A549 (cell line): ENCODE measurements around the gene TBC1D22A.

ENCODE experiments used
- CBX2 ChIP-seq: fragments of 200-600 bp; sonication (generic); IDR thresholded peaks from 2 replicates; pipeline ENCODE4 v1.6.1; 2016; ENCODE audit warnings: low read depth, mild to moderate bottlenecking, borderline replicate concordance
- CTCF ChIP-seq: fragments of >200 bp; sonication (Bioruptor Twin); formaldehyde crosslinking; IDR thresholded peaks from 3 replicates; pipeline ENCODE4 v1.5.1; 2016
- EP300 ChIP-seq, 2 experiments: fragments of >200 bp; sonication (Bioruptor Twin); formaldehyde crosslinking; IDR thresholded peaks; 2 replicates in 1 of 2; 3 replicates in 1 of 2; pipeline ENCODE4 v1.6.1; 2016 to 2017
- FOSL2 ChIP-seq, 2 experiments: fragments of 450-650 bp in 1 of 2; fragments of >200 bp in 1 of 2; sonication (Bioruptor Twin) in 1 of 2; formaldehyde crosslinking; IDR thresholded peaks; 2 replicates each; pipeline versions ENCODE4 v1.5.0 to v1.6.1; 2016 to 2020; ENCODE audit warnings: mild to moderate bottlenecking in 1 of 2, moderate library complexity in 1 of 2
- GATA3 ChIP-seq: IDR thresholded peaks from 2 replicates; pipeline ENCODE4 v1.6.1; 2012; ENCODE audit warnings: borderline replicate concordance
- MAFK ChIP-seq: fragments of 450-650 bp; IDR thresholded peaks from 2 replicates; pipeline ENCODE4 v1.6.1; 2014; ENCODE audit not compliant: partially characterized antibody
- NR3C1 ChIP-seq: fragments of >200 bp; sonication (Bioruptor Twin); formaldehyde crosslinking; IDR thresholded peaks from 3 replicates; pipeline ENCODE4 v1.6.1; 2017
- POLR2A ChIP-seq: IDR thresholded peaks from 2 replicates; pipeline ENCODE4 v1.6.1; 2012; ENCODE audit warnings: mild to moderate bottlenecking, low read length
- POLR2AphosphoS2 ChIP-seq: conservative IDR thresholded peaks from 2 replicates; pipeline ENCODE4 v1.6.1; 2012; ENCODE audit warnings: low read length, improper control_type of control experiment, inconsistent platforms
- RNF2 ChIP-seq: fragments of 200-600 bp; sonication (generic); IDR thresholded peaks from 2 replicates; pipeline ENCODE4 v1.6.1; 2016; ENCODE audit warnings: low read depth, mild to moderate bottlenecking, antibody characterized with exemption, moderate library complexity, borderline replicate concordance
- SMC3 ChIP-seq: fragments of >200 bp; sonication (Bioruptor Twin); formaldehyde crosslinking; IDR thresholded peaks from 3 replicates; pipeline ENCODE4 v1.6.1; 2018; ENCODE audit warnings: inconsistent platforms
- SREBF2 ChIP-seq: fragments of 450-650 bp; IDR thresholded peaks from 2 replicates; pipeline ENCODE4 v1.6.1; 2014; ENCODE audit warnings: mild to moderate bottlenecking, moderate library complexity
- TFCP2L1 ChIP-seq: fragments of 250-450 bp; sonication (Bioruptor Pico); IDR thresholded peaks from 2 replicates; pipeline ENCODE4 v1.5.0; 2021; ENCODE audit warnings: mild to moderate bottlenecking
- ZNF302 ChIP-seq: fragments of 250-450 bp; sonication (Bioruptor Pico); IDR thresholded peaks from 2 replicates; pipeline ENCODE4 v1.9.0; 2021; ENCODE audit warnings: inconsistent platforms, mild to moderate bottlenecking, moderate library complexity

- TF ChIP-seq CBX2 (no peak), FOSL2 (IDR thresholded peaks at IDR 0.05) (no peak), FOSL2 (CRISPR knock-in tag; IDR thresholded peaks at IDR 0.05) (no peak), CTCF (no peak), TFCP2L1 (CRISPR knock-in tag) (no peak), GATA3 (no peak), SMC3 (no peak), SREBF2 (no peak), NR3C1 (no peak), RNF2 (no peak), POLR2A (no peak), POLR2AphosphoS2 (no peak), EP300 (IDR thresholded peaks at IDR 0.05) (no peak), MAFK (no peak), ZNF302 (no peak)
These were observed 195.7 kb downstream of the TBC1D22A start for GRCh38 chr22:46958191-46958590.
